IMR-90 (cell line): ENCODE measurements around the gene AKAP8L. TPM values are rescaled to one million over a fixed set of nuclear protein-coding genes. Genes with fewer than 3 reads are reported as not detected.

Source experiments
- ATAC-seq: fragments of 200-7000 bp; cut with Tn5 transposase; 2 replicates; pipeline ENCODE4 v1.9.1; 2020; ENCODE audit warnings: low read depth, mild to moderate bottlenecking, moderate library complexity
- BruUV-seq: library from RNA; stranded (reverse); fragments of 400-500 nt; replicated peaks from 2 replicates; lab custom pipeline; 2021; lab: Mats Ljungman, UMichigan
- CTCF ChIA-PET: fragments of 300-600 bp; formaldehyde crosslinking; extraction: SDS; loops from one replicate; lab custom pipeline; 2021; ENCODE audit warnings: antibody characterized with exemption; lab: Yijun Ruan, JAX
- POLR2A ChIA-PET: fragments of 300-600 bp; sonication (Branson Sonifier 250); formaldehyde crosslinking; loops from one replicate; lab custom pipeline; 2022; ENCODE audit warnings: antibody characterized with exemption; ENCODE audit not compliant: unreplicated experiment; lab: Charles Lee
- DNase-seq: peaks from one replicate; pipeline ENCODE4 v3.0.0; 2013
- H2AFZ ChIP-seq: replicated peaks from 2 replicates; pipeline ENCODE3; 2013; ENCODE audit warnings: low read length, mild to moderate bottlenecking; ENCODE audit not compliant: poor library complexity
- H2AK5ac ChIP-seq: 2 replicates; pipeline ENCODE4 v1.6.1; 2013; ENCODE audit warnings: low read depth, low read length, inconsistent platforms
- H2AK9ac ChIP-seq: replicated peaks from 2 replicates; pipeline ENCODE3; 2013; ENCODE audit warnings: mild to moderate bottlenecking, low read depth, low read length, moderate library complexity; ENCODE audit not compliant: poor library complexity
- H2BK120ac ChIP-seq: 2 replicates; pipeline ENCODE4 v1.6.1; 2013; ENCODE audit warnings: low read depth, low read length, inconsistent platforms
- H2BK15ac ChIP-seq: 3 replicates; pipeline ENCODE4 v1.6.1; 2013; ENCODE audit warnings: low read depth, low read length, inconsistent platforms
- H2BK20ac ChIP-seq: 2 replicates; pipeline ENCODE4 v1.6.1; 2013; ENCODE audit warnings: low read depth, mild to moderate bottlenecking, inconsistent platforms, low read length, moderate library complexity
- H2BK5ac ChIP-seq: 2 replicates; pipeline ENCODE4 v1.6.1; 2013; ENCODE audit warnings: mild to moderate bottlenecking, low read depth, low read length, inconsistent platforms; ENCODE audit not compliant: poor library complexity, severe bottlenecking
- H3K14ac ChIP-seq: replicated peaks from 2 replicates; pipeline ENCODE4 v1.6.1; 2013; ENCODE audit warnings: low read depth, low read length, inconsistent platforms
- H3K18ac ChIP-seq: 2 replicates; pipeline ENCODE4 v1.6.1; 2013; ENCODE audit warnings: low read depth, low read length, control low read depth
- H3K23ac ChIP-seq: 2 replicates; pipeline ENCODE4 v1.6.1; 2013; ENCODE audit warnings: low read depth, low read length, inconsistent platforms
- H3K27ac ChIP-seq: 2 replicates; pipeline ENCODE4 v1.5.1; 2013; ENCODE audit warnings: mild to moderate bottlenecking, control low read depth, low read length; ENCODE audit not compliant: insufficient read depth
- H3K27me3 ChIP-seq: 2 replicates; pipeline ENCODE4 v1.6.1; 2013; ENCODE audit warnings: low read length; ENCODE audit not compliant: control insufficient read depth, insufficient read depth
- H3K36me3 ChIP-seq: 2 replicates; pipeline ENCODE4 v1.6.1; 2013; ENCODE audit warnings: low read length, mixed read lengths; ENCODE audit not compliant: control insufficient read depth, insufficient read depth
- H3K4ac ChIP-seq: 2 replicates; pipeline ENCODE4 v1.6.1; 2013; ENCODE audit warnings: low read depth, low read length, inconsistent platforms
- H3K4me1 ChIP-seq: 2 replicates; pipeline ENCODE4 v1.6.1; 2013; ENCODE audit warnings: low read length, mixed read lengths; ENCODE audit not compliant: control insufficient read depth, insufficient read depth
- H3K4me2 ChIP-seq: 2 replicates; pipeline ENCODE4 v1.6.1; 2013; ENCODE audit warnings: low read depth, mild to moderate bottlenecking, control low read depth, low read length, moderate library complexity
- H3K4me3 ChIP-seq: 2 replicates; pipeline ENCODE4 v1.5.1; 2013; ENCODE audit warnings: low read depth, mild to moderate bottlenecking, control low read depth, low read length, moderate library complexity; ENCODE audit not compliant: insufficient read depth
- H3K56ac ChIP-seq: 2 replicates; pipeline ENCODE4 v1.6.1; 2013; ENCODE audit warnings: low read length, inconsistent platforms; ENCODE audit not compliant: insufficient read depth; ENCODE audit errors: extremely low read depth
- H3K79me1 ChIP-seq, 2 experiments: 2 replicates each; pipeline ENCODE4 v1.6.1; 2013; ENCODE audit warnings: low read length in 2 of 2, inconsistent platforms in 1 of 2, low read depth in 1 of 2
- H3K9ac ChIP-seq: 2 replicates; pipeline ENCODE4 v1.6.1; 2013; ENCODE audit warnings: low read depth, low read length, control low read depth
- H3K9me1 ChIP-seq: 2 replicates; pipeline ENCODE4 v1.6.1; 2013; ENCODE audit warnings: low read length, inconsistent platforms; ENCODE audit not compliant: insufficient read depth
- H3K9me3 ChIP-seq: 2 replicates; pipeline ENCODE4 v1.6.1; 2013; ENCODE audit warnings: low read length; ENCODE audit not compliant: control insufficient read depth, insufficient read depth
- H4K20me1 ChIP-seq: 2 replicates; pipeline ENCODE4 v1.6.1; 2013; ENCODE audit warnings: low read length, inconsistent platforms; ENCODE audit not compliant: insufficient read depth
- H4K5ac ChIP-seq: 2 replicates; pipeline ENCODE4 v1.6.1; 2013; ENCODE audit warnings: mild to moderate bottlenecking, low read depth, low read length, control low read depth
- H4K8ac ChIP-seq, 2 experiments: 2 replicates each; pipeline ENCODE4 v1.6.1; 2013; ENCODE audit warnings: low read depth in 2 of 2, low read length in 2 of 2, control low read depth in 1 of 2, inconsistent platforms in 1 of 2
- H4K91ac ChIP-seq: 2 replicates; pipeline ENCODE4 v1.6.1; 2013; ENCODE audit warnings: low read depth, low read length, inconsistent platforms; ENCODE audit not compliant: insufficient read depth
- BHLHE40 ChIP-seq: fragments of 150-350 bp; IDR thresholded peaks from 2 replicates; pipeline ENCODE4 v1.6.1; 2016; ENCODE audit warnings: mild to moderate bottlenecking, low read depth, low read length
- MAFK ChIP-seq: IDR thresholded peaks from 2 replicates; pipeline ENCODE4 v1.6.1; 2012; ENCODE audit warnings: low read depth, low read length, improper control_type of control experiment
- NFE2L2 ChIP-seq: fragments of 150-350 bp; IDR thresholded peaks from 2 replicates; pipeline ENCODE4 v1.6.1; 2016; ENCODE audit warnings: low read depth, mild to moderate bottlenecking, low read length
- POLR2A ChIP-seq: IDR thresholded peaks from 2 replicates; pipeline ENCODE4 v1.6.1; 2012; ENCODE audit warnings: mild to moderate bottlenecking, low read depth, low read length
- RFX5 ChIP-seq: IDR thresholded peaks from 2 replicates; pipeline ENCODE4 v1.8.0; 2012; ENCODE audit warnings: low read depth, mild to moderate bottlenecking, low read length, moderate library complexity
- SMC3 ChIP-seq: fragments of 150-350 bp; IDR thresholded peaks from 2 replicates; pipeline ENCODE4 v1.6.1; 2016; ENCODE audit warnings: low read depth, mild to moderate bottlenecking, antibody characterized with exemption, low read length, moderate library complexity
- WGBS, 2 experiments: methylation state at CpG; one replicate each; pipeline versions ENCODE4 v1.1.5 to v1.1.7; 2013; ENCODE audit warnings: missing lambda C conversion rate in 2 of 2; ENCODE audit not compliant: insufficient read length in 1 of 2; ENCODE audit errors: extremely low coverage in 2 of 2; 5-methylcytosine and 5-hydroxymethylcytosine counted together
- dilution Hi-C: fragments of 300-500 bp; cut with HindIII; formaldehyde crosslinking; loops from one replicate; pipeline ENCODE4 v1.14.3; 2018; ENCODE audit warnings: low sequenced_read_pairs; ENCODE audit not compliant: unreplicated experiment
- in situ Hi-C: fragments of 300-500 bp; cut with MboI; formaldehyde crosslinking; loops from 3 replicates; pipeline ENCODE4 v1.14.3; 2019; ENCODE audit warnings: low sequenced_read_pairs, inconsistent platforms, mixed read lengths
- intact Hi-C: fragments of 100-400 bp; cut with micrococcal nuclease; formaldehyde crosslinking; loops from 2 replicates; pipeline ENCODE4 v1.10.0; 2022
- polyA plus RNA-seq, 3 experiments: library from polyadenylated mRNA; depleted of rRNA; stranded (reverse); fragments of >200 nt; gene quantifications; 2 replicates each; pipeline ENCODE4 v1.2.3, GENCODE V29; 2012; ENCODE audit warnings: low replicate concordance in 1 of 3
- total RNA-seq: library from RNA; depleted of rRNA; stranded (reverse); fragments of >200 nt; gene quantifications from 2 replicates; pipeline ENCODE4 v1.2.3, GENCODE V29; 2012

AKAP8L gene
- total and polyA plus RNA-seq, 2 of the 4 experiments (the other 2 are of a cell fraction), result 43.1 to 44.6 TPM

DNA sequence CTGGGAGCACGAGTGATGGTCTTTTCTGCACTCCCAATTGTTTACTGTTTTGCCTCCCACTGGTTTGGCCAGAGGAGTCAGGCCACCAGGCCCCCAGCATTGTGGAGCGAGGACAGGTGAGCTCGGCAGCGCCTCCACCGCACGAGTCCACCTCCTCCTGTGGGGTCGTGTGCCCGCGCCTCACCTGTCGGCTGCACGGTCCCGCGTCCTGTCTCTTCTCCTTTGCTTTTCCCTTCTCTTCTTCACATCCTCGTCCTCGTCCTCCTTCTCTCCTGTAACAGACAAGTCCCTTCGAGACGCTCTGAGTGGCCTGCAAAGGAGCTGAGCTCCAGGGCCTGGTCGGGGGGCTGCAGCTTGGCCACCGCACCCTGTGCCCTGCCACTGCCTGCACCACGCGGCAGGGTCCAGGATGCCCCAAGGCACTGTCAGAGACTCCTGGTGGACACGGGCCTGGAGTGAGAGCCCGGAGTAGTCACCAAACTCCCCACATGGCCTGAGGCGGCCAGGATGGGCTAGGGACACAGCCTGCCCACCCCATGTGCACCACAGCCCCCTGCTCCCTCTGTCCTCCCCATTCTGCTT, 50.6 kb downstream of the AKAP8L start:
- Histone ChIP-seq H2AK9ac (no peak overlapping the region), H3K56ac (no peak overlapping the region), H2BK20ac (no peak overlapping the region), H3K4me1 (no peaks in the 10 kb centered on the region), H3K27ac (no peak overlapping the region), H3K4ac (no peak overlapping the region), H3K23ac (no peak overlapping the region), H3K9me1 (no peaks in the 10 kb centered on the region; the same call in 1 of the 2 replicates), H2AFZ (no peak overlapping the region), H4K20me1 (peaks cover 8% of the 10 kb centered on the region), H3K36me3 (peaks cover 68% of the 10 kb centered on the region), H4K5ac (no peak overlapping the region), H2BK15ac (no peak overlapping the region), H4K91ac (no peak overlapping the region), H3K9me3 (no peaks in the 10 kb centered on the region), H3K27me3 (no peaks in the 10 kb centered on the region), H3K4me2 (no peak overlapping the region), H3K79me1 (peaks cover 12 to 46% of the 10 kb centered on the region in 2 experiments), H2AK5ac (no peak overlapping the region), H3K4me3 (no peak overlapping the region), H2BK5ac (no peak overlapping the region), H3K9ac (no peak overlapping the region), H2BK120ac (no peak overlapping the region), H3K14ac (no peak overlapping the region), H4K8ac (no peak overlapping the region), H3K18ac (no peak overlapping the region)
- DNase-seq (no peak), ATAC-seq (no peak)
- dilution Hi-C loops (no loop called here), in situ Hi-C loops (no loop called here), intact Hi-C loops (no loop called here)
- CTCF ChIA-PET, result interaction anchor here (0.6 kb wide), 1 partner anchor 171 kb away, joined by 3 read pairs; no protein-coding TSS in a partner anchor
- TF ChIP-seq MAFK (no peak), BHLHE40 (no peak), NFE2L2 (no peak), RFX5 (no peak), SMC3 (no peak), POLR2A (no peak)
- no TSS peak for BruUV-seq
- WGBS, 2 experiments, result 97% methylated on average over 15 of the region's 24 CpGs; no CpG with 5 or more reads in 1 of the 2 experiments
- POLR2A ChIA-PET, result no interaction called here
